ENCODE measurements around the gene ARID4B. TPM values are rescaled to one million over a fixed set of nuclear protein-coding genes. Genes with fewer than 3 reads are reported as not detected.
"Not testable (repeated sequence)": the region's sequence is repeated elsewhere in the genome, so short reads cannot be mapped to it uniquely, and the experiment has no call there.

The ARID4B gene
- total and polyA plus RNA-seq, 5 experiments from 2014 or later = 37.4 to 105 (median 58.0) TPM

GRCh38 chr1:235238558-235238957 is 89.4 kb downstream of the ARID4B start:
- Mint-ChIP-seq H3K27ac (peak overlapping the region in 3 of 10 donors; percentile 24 to 51 (median 26)), H3K4me1 (peaks cover 6 to 28% (median 22%) of the 10 kb centered on the region in 4 donors), H3K4me3 (no peak overlapping the region), H3K27me3 (no peaks in the 10 kb centered on the region), H3K9me3 (no peaks in the 10 kb centered on the region), H3K36me3 (peaks cover 0 to 61% (median 16%) of the 10 kb centered on the region in 3 donors)
- ATAC-seq (no peak), DNase-seq (no peak)
- POLR2A ChIA-PET = no interaction called here

GRCh38 chr1:235236128-235236527 is 91.9 kb downstream of the ARID4B start:
- peaks cover 6 to 22% (median 19%) of the 10 kb centered on the region in 4 donors for H3K4me1 Mint-ChIP-seq
- no peak for ATAC-seq
- no peak for DNase-seq
- H3K27me3 Mint-ChIP-seq = no peaks in the 10 kb centered on the region
- H3K4me3 Mint-ChIP-seq = no peak overlapping the region
- POLR2A ChIA-PET = interaction anchor here (1.3 kb wide), 1 partner anchor 22 kb away, joined by 3 read pairs; no protein-coding TSS in a partner anchor
- no peak overlapping the region for H3K27ac Mint-ChIP-seq
- H3K9me3 Mint-ChIP-seq = no peaks in the 10 kb centered on the region
- peaks cover 0 to 70% (median 16%) of the 10 kb centered on the region in 3 donors for H3K36me3 Mint-ChIP-seq

- no peaks in the 10 kb centered on the region for H3K9me3 Mint-ChIP-seq
- DNase-seq (no peak), ATAC-seq (no peak)
- H3K4me1 Mint-ChIP-seq = peaks cover 0 to 6% (median under 1%) of the 10 kb centered on the region in 4 donors
- no peaks in the 10 kb centered on the region for H3K27me3 Mint-ChIP-seq
- no peak overlapping the region for H3K4me3 Mint-ChIP-seq
- H3K36me3 Mint-ChIP-seq = peaks cover 0 to 76% (median 11%) of the 10 kb centered on the region in 3 donors
- peak overlapping the region in 1 of 10 donors; percentile 33 for H3K27ac Mint-ChIP-seq
- POLR2A ChIA-PET = interaction anchor here (0.7 kb wide), 1 partner anchor 132 kb away, joined by 3 read pairs; no protein-coding TSS in a partner anchor
Measured at GRCh38 chr1:235229868-235230267, 98.1 kb downstream of the ARID4B start.

GRCh38 chr1:235227414-235227813 is 100.6 kb downstream of the ARID4B start:
- ATAC-seq (no peak), DNase-seq (no peak)
- Mint-ChIP-seq H3K36me3 (peaks cover 0 to 78% (median 15%) of the 10 kb centered on the region in 3 donors), H3K27me3 (no peaks in the 10 kb centered on the region), H3K27ac (peak overlapping the region in 3 of 10 donors; percentile 17 to 48 (median 20)), H3K9me3 (no peaks in the 10 kb centered on the region), H3K4me3 (no peak overlapping the region), H3K4me1 (peaks cover 0 to 5% (median 0%) of the 10 kb centered on the region in 4 donors)
- POLR2A ChIA-PET = interaction anchor here (0.6 to 0.7 kb wide), 5 partner anchors 16 to 148 kb away, joined by 5 to 7 read pairs (median 5); no protein-coding TSS in a partner anchor

DNA sequence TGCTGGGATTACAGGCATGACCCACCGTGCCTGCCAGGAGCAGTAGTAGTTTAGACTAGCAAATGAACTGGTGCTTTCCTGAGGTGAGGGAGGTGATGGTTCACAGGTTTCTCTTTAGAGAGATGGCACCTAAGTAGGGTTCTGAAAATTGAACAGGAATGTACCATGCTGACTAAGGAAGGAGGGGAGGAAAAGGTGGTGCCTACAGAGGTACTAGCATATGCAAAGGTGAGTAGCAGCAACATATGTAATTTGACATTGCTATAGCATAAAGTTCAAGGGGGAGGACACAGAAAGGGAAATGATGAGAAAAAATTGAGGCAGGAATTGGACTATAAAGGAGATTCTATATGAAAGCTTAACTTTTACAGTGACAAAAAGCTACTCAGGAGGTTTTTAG is 101.0 kb downstream of the ARID4B start:
- no peaks in the 10 kb centered on the region for H3K9me3 Mint-ChIP-seq

GRCh38 chr1:235225299-235225698 is 102.7 kb downstream of the ARID4B start:
- Mint-ChIP-seq H3K36me3 (peaks cover 0 to 83% (median 16%) of the 10 kb centered on the region in 3 donors), H3K9me3 (no peaks in the 10 kb centered on the region), H3K27me3 (no peaks in the 10 kb centered on the region), H3K27ac (peak overlapping the region in 1 of 10 donors; percentile 25), H3K4me1 (peaks cover 0 to 5% (median under 1%) of the 10 kb centered on the region in 4 donors), H3K4me3 (no peak overlapping the region)
- POLR2A ChIA-PET = interaction anchor here (1.1 kb wide), 1 partner anchor 10 kb away, joined by 3 read pairs; no protein-coding TSS in a partner anchor
- DNase-seq (no peak), ATAC-seq (no peak)

More for the DNA sequence above, 101.0 kb downstream of the ARID4B start:
- POLR2A ChIA-PET = interaction anchor here (0.6 to 0.7 kb wide), 4 partner anchors 16 to 148 kb away, joined by 5 to 7 read pairs (median 6); no protein-coding TSS in a partner anchor
- Mint-ChIP-seq H3K36me3 (peaks cover 0 to 83% (median 15%) of the 10 kb centered on the region in 3 donors), H3K4me1 (peaks cover 0 to 5% (median 0%) of the 10 kb centered on the region in 4 donors), H3K27me3 (no peaks in the 10 kb centered on the region), H3K27ac (peak overlapping the region in 4 of 10 donors; percentile 17 to 68 (median 34)), H3K4me3 (no peak overlapping the region)
- ATAC-seq = no peak
- no peak for DNase-seq

DNA sequence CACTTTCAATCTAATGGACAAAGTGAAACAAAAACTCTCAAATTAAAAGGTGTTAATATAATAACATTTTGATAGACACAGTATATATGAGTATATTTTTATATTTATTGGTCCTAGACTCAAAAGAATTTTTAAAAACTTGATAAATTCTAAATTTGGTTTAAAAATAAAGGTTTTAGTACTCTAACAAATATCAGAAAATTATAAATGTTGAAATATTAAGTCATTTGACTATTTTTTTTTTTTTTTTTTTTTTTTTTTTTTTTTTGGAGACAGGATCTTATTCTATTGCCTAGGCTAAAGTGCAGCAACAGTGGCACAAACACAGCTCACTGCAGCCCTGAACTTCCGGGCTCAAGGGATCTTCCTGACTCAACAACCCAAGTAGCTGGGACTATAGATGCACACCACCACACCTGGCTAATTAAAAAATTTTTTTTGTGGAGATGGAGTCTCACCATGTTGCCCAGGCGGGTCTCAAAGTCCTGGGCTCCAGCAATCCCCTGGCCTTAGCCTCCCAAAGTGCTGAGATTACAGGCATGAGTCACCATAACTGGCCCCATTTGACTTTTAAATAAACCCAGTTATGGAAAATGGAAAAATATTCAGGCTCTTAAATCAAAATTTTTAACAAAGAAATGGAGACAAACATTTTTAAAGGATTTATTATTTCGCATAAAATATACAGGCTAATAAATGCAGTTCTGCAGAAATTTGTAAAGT is 106.2 kb downstream of the ARID4B start:
- H3K36me3 Mint-ChIP-seq = peaks cover 0 to 73% (median 6%) of the 10 kb centered on the region in 3 donors
- ATAC-seq (no peak), DNase-seq (no peak)
- H3K4me3 Mint-ChIP-seq = no peak overlapping the region
- H3K4me1 Mint-ChIP-seq = peaks cover 0 to 4% (median 2%) of the 10 kb centered on the region in 4 donors
- POLR2A ChIA-PET = no interaction called here
- no peaks in the 10 kb centered on the region for H3K9me3 Mint-ChIP-seq
- no peaks in the 10 kb centered on the region for H3K27me3 Mint-ChIP-seq
- H3K27ac Mint-ChIP-seq = no peak overlapping the region

DNA sequence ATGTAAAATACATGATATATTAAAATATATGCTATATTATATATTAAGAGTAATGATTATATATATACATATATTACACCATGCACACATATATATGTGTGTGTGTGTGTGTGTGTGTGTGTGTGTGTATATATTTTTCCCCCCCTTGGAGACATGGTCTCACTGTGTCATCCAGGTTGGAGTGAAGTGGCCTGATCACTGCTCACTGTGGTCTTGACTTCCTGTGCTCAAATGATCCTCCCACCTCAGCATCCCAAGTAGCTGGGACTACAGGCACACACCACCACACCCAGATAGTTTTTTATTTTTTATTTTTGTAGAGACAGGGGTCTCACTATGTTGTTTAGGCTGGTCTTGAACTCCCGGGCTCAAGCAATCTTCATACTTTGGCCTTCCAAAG is 112.5 kb downstream of the ARID4B start:
- Mint-ChIP-seq H3K27ac (peak overlapping the region in 2 of 10 donors; percentile 24 to 62), H3K9me3 (no peaks in the 10 kb centered on the region), H3K27me3 (no peaks in the 10 kb centered on the region), H3K36me3 (peaks cover 4 to 60% (median 5%) of the 10 kb centered on the region in 3 donors), H3K4me3 (no peak overlapping the region), H3K4me1 (peaks cover 0 to 12% (median 7%) of the 10 kb centered on the region in 4 donors)
- POLR2A ChIA-PET = interaction anchor here (1.0 kb wide), 1 partner anchor 10 kb away, joined by 3 read pairs; no protein-coding TSS in a partner anchor
- DNase-seq (no peak), ATAC-seq (no peak)

DNA sequence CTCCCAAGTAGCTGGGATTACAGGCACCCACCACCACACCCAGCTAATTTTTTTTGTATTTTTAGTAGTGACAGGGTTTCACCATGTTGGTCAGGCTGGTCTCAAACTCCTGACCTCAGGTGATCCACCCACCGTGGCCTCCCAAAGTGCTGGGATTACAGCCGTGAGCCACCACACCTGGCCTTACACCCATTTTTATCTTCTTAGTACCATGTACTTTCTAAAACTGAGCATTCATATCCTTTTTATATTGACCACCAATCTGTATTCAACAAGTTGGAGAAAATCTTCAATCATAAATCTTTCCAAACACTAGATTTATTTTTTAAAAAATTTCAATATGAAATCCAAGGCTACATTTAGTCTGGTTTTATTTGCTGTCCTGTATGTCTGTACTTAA is 113.0 kb downstream of the ARID4B start:
- H3K36me3 Mint-ChIP-seq = peaks cover 5 to 62% (median 6%) of the 10 kb centered on the region in 3 donors
- ATAC-seq, H3K4me3 Mint-ChIP-seq, POLR2A ChIA-PET, DNase-seq, H3K27me3 Mint-ChIP-seq, H3K9me3 Mint-ChIP-seq: not testable (repeated sequence)
- H3K4me1 Mint-ChIP-seq = peaks cover 0 to 11% (median 6%) of the 10 kb centered on the region in 4 donors
- H3K27ac Mint-ChIP-seq = peak overlapping the region in 2 of 10 donors; percentile 43 to 51

DNA sequence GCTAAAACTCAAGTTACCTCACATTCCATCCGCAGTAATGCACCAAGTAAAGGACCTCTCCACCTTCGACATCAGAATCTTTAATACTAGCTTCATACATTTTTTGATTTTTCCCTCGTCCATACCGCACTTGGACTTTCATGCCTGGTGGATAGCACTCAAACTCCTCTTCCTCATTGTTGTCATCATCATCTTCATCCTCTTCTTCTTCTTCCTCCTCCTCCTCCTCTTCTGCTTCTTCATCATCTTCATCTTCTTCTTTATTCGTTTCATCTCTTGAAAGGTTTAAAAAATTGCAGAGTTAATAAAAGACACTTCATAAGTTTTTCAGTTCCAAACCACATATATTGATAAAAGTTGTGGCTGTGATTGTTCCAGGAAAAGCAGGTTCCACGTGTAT is 114.2 kb downstream of the ARID4B start:
- no peak for ATAC-seq
- Mint-ChIP-seq H3K4me3 (no peak overlapping the region), H3K9me3 (no peaks in the 10 kb centered on the region), H3K27me3 (no peaks in the 10 kb centered on the region), H3K36me3 (peaks cover 5 to 62% (median 6%) of the 10 kb centered on the region in 3 donors), H3K27ac (peak overlapping the region in 4 of 10 donors; percentile 3 to 89 (median 38)), H3K4me1 (peaks cover 0 to 12% (median 6%) of the 10 kb centered on the region in 4 donors)
- DNase-seq = no peak
- POLR2A ChIA-PET = no interaction called here

DNA sequence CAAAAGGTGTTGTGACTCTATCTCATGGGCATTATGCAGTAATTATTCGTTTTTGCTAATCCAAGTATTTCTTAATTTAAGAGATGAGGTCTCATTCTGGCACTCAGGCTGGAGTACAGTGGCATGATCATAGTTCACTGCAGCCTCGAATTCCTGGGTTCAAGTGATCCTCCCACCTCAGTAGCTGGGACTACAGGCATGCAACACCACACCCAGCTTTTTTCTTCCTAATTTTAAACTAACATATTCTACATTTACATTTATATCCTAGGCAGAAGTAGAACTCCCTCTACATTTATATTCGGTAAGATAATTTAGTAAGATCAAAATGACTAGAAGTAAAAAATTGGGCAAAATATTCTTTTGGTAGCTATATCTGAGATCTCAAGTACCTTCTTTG is 116.5 kb downstream of the ARID4B start:
- H3K27ac Mint-ChIP-seq = peak overlapping the region in 7 of 10 donors; percentile 21 to 75 (median 47)
- H3K36me3 Mint-ChIP-seq = peaks cover 5 to 50% (median 6%) of the 10 kb centered on the region in 3 donors

DNA sequence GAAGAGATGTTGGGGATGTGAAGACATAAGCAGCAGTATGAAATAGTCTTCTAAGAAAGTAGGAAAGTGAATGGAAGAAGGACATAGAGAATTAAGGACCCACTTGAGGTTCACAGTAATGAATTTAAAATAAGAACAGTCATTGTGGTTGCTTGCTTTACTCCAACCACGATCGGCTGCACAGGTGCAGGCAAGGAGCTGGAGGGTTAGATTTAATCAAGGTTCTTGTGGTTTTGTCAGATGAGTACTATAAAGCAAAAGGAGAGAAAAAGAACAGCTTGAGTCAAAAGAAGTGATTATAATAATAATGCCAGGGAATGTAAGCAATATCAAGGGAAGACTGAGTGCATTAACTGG is 120.8 kb downstream of the ARID4B start:
- POLR2A ChIA-PET = no interaction called here
- DNase-seq (peak in 7 of 10 donors; percentile 17 to 66 (median 31)), ATAC-seq (peak; percentile 90 to 96)
- Mint-ChIP-seq H3K27me3 (no peaks in the 10 kb centered on the region), H3K4me3 (peak overlapping the region in 9 of 10 donors; percentile 18 to 59 (median 40)), H3K9me3 (no peaks in the 10 kb centered on the region), H3K36me3 (peaks cover 0 to 51% (median 6%) of the 10 kb centered on the region in 3 donors), H3K4me1 (peaks cover 16 to 25% (median 19%) of the 10 kb centered on the region in 4 donors), H3K27ac (peak overlapping the region; percentile 1 to 94 (median 72))

More for the DNA sequence above, 116.5 kb downstream of the ARID4B start:
- POLR2A ChIA-PET = interaction anchor here (0.6 kb wide), 1 partner anchor 16 kb away, joined by 5 read pairs; no protein-coding TSS in a partner anchor
- H3K4me3 Mint-ChIP-seq = no peak overlapping the region
- DNase-seq (no peak), ATAC-seq (no peak)
- H3K9me3 Mint-ChIP-seq = no peaks in the 10 kb centered on the region
- peaks cover 11 to 22% (median 16%) of the 10 kb centered on the region in 4 donors for H3K4me1 Mint-ChIP-seq
- no peaks in the 10 kb centered on the region for H3K27me3 Mint-ChIP-seq

Data from naive thymus-derived CD8-positive, alpha-beta T cell (primary cell).